Breast epithelium (tissue), 3 donors: ENCODE results near the gene TMEM198.

Experiments
- CTCF ChIP-seq, 3 donors: fragments of 450-650 bp; IDR thresholded peaks; one replicate each; pipeline ENCODE4 v1.5.1; 2016 to 2017; ENCODE audit warnings: antibody characterized with exemption in 3 of 3, mild to moderate bottlenecking in 3 of 3, moderate library complexity in 3 of 3
- POLR2AphosphoS5 ChIP-seq, 3 donors: sonication (generic); formaldehyde crosslinking; IDR thresholded peaks; one replicate each; pipeline ENCODE4 v1.6.1; 2017; ENCODE audit warnings: antibody characterized with exemption in 3 of 3

GRCh38 chr2:219551441-219552381 is 7.9 kb downstream of the TMEM198 start:
- no peak for TF ChIP-seq CTCF (IDR thresholded peaks at IDR 0.05)
- no peak for TF ChIP-seq POLR2AphosphoS5 (IDR thresholded peaks at IDR 0.05)
